Calu3 (cell line): ENCODE measurements around the gene HACD2. TPM values are rescaled to one million over a fixed set of nuclear protein-coding genes. Genes with fewer than 3 reads are reported as not detected.

Experiments used
- BruUV-seq: library from RNA; stranded (reverse); fragments of 400-500 nt; replicated peaks from 2 replicates; lab custom pipeline; 2021; lab: Mats Ljungman, UMichigan
- CTCF ChIA-PET: fragments of 300-600 bp; sonication (Branson Sonifier 250); formaldehyde crosslinking; loops from one replicate; lab custom pipeline; 2022; ENCODE audit warnings: antibody characterized with exemption; lab: Charles Lee
- DNase-seq: peaks from one replicate; pipeline ENCODE4 v3.0.0; 2022
- H3K27ac Mint-ChIP-seq: one replicate; pipeline ENCODE4 v1.8.0; 2022; ENCODE audit warnings: mixed read lengths; ENCODE audit not compliant: unreplicated experiment
- H3K27me3 Mint-ChIP-seq: one replicate; pipeline ENCODE4 v1.8.0; 2022; ENCODE audit warnings: mixed read lengths; ENCODE audit not compliant: unreplicated experiment
- H3K36me3 Mint-ChIP-seq: one replicate; pipeline ENCODE4 v1.8.0; 2022; ENCODE audit warnings: mild to moderate bottlenecking, moderate library complexity, mixed read lengths; ENCODE audit not compliant: insufficient read depth, unreplicated experiment
- H3K4me1 Mint-ChIP-seq: one replicate; pipeline ENCODE4 v1.8.0; 2022; ENCODE audit warnings: mild to moderate bottlenecking, low read depth, mixed read lengths; ENCODE audit not compliant: unreplicated experiment
- H3K4me3 Mint-ChIP-seq: one replicate; pipeline ENCODE4 v1.8.0; 2022; ENCODE audit warnings: mild to moderate bottlenecking, low read depth, moderate library complexity, mixed read lengths; ENCODE audit not compliant: unreplicated experiment
- H3K9me3 Mint-ChIP-seq: one replicate; pipeline ENCODE4 v1.8.0; 2022; ENCODE audit warnings: low read depth, mixed read lengths; ENCODE audit not compliant: unreplicated experiment
- CTCF ChIP-seq: fragments of 200-600 bp; IDR thresholded peaks from one replicate; pipeline ENCODE4 v1.8.0; 2022; ENCODE audit warnings: antibody characterized with exemption; ENCODE audit not compliant: unreplicated experiment
- intact Hi-C: fragments of 100-400 bp; cut with micrococcal nuclease; formaldehyde crosslinking; loops from one replicate; pipeline ENCODE4 v1.10.0; 2022; ENCODE audit not compliant: unreplicated experiment
- total RNA-seq: library from RNA; stranded (reverse); gene quantifications from 2 replicates; pipeline ENCODE4 v1.2.3, GENCODE V29; 2022

Gene HACD2
- total RNA-seq, 1 experiment from 2014 or later: 69.0 TPM

GRCh38 chr3:123595396-123596180, 10.7 kb upstream of the HACD2 start:
- intact Hi-C loops: no loop called here
- H3K27me3 Mint-ChIP-seq: no peaks in the 10 kb centered on the region
- no peak overlapping the region for H3K27ac Mint-ChIP-seq
- H3K9me3 Mint-ChIP-seq: peaks cover 5% of the 10 kb centered on the region
- CTCF ChIA-PET: interaction anchor here (0.7 kb wide), 1 partner anchor 16 kb away, joined by 4 read pairs; no protein-coding TSS in a partner anchor
- no peak overlapping the region for H3K4me3 Mint-ChIP-seq
- no peaks in the 10 kb centered on the region for H3K36me3 Mint-ChIP-seq
- TF ChIP-seq CTCF: no peak
- H3K4me1 Mint-ChIP-seq: peaks cover 6% of the 10 kb centered on the region
- no peak for DNase-seq
- BruUV-seq: no TSS peak

GRCh38 chr3:123593381-123593780, 8.5 kb upstream of the HACD2 start:
- no peak for TF ChIP-seq CTCF
- no TSS peak for BruUV-seq
- Mint-ChIP-seq H3K9me3 (peaks cover 3% of the 10 kb centered on the region), H3K36me3 (no peaks in the 10 kb centered on the region), H3K27me3 (no peaks in the 10 kb centered on the region), H3K4me3 (no peak overlapping the region), H3K4me1 (peaks cover under 1% of the 10 kb centered on the region), H3K27ac (no peak overlapping the region)
- intact Hi-C loops: no loop called here
- CTCF ChIA-PET: no interaction called here
- no peak for DNase-seq

- H3K4me1 Mint-ChIP-seq: peaks cover 8% of the 10 kb centered on the region
- CTCF ChIA-PET: no interaction called here
- no TSS peak for BruUV-seq
- TF ChIP-seq CTCF: no peak
- H3K4me3 Mint-ChIP-seq: no peak overlapping the region
- H3K36me3 Mint-ChIP-seq: no peaks in the 10 kb centered on the region
- H3K27me3 Mint-ChIP-seq: no peaks in the 10 kb centered on the region
- peaks cover 3% of the 10 kb centered on the region for H3K9me3 Mint-ChIP-seq
- no peak overlapping the region for H3K27ac Mint-ChIP-seq
- DNase-seq: no peak
- intact Hi-C loops: no loop called here
Observed at GRCh38 chr3:123590685-123591450, 6.0 kb upstream of the HACD2 start.

- Mint-ChIP-seq H3K4me3 (no peak overlapping the region), H3K27ac (no peak overlapping the region), H3K27me3 (no peaks in the 10 kb centered on the region), H3K9me3 (peaks cover 3% of the 10 kb centered on the region), H3K4me1 (peaks cover 8% of the 10 kb centered on the region), H3K36me3 (no peaks in the 10 kb centered on the region)
- BruUV-seq: no TSS peak
- TF ChIP-seq CTCF: no peak
- intact Hi-C loops: no loop called here
- no peak for DNase-seq
- CTCF ChIA-PET: interaction anchor here (1.2 kb wide), 1 partner anchor 10 kb away, joined by 4 read pairs; no protein-coding TSS in a partner anchor
Observed at GRCh38 chr3:123587401-123587800, 2.5 kb upstream of the HACD2 start.
